Aorta (tissue), 5 donors: ENCODE measurements around the gene METAP1D. TPM values are rescaled to one million over a fixed set of nuclear protein-coding genes. Genes with fewer than 3 reads are reported as not detected.
"Not testable (repeated sequence)": the region's sequence is repeated elsewhere in the genome, so short reads cannot be mapped to it uniquely, and the experiment has no call there.

Experiments
- ATAC-seq: fragments of 200-7000 bp; cut with Tn5 transposase; one replicate; pipeline ENCODE4 v1.9.1; 2022; ENCODE audit warnings: moderate library complexity; ENCODE audit not compliant: low FRiP score
- DNase-seq, 2 donors: peaks; one replicate each; pipeline ENCODE4 v3.0.0-alpha.2; 2020
- H3K27ac ChIP-seq, 2 donors: one replicate each; pipeline ENCODE4 v1.5.1; 2013; ENCODE audit warnings: low read length in 2 of 2, mild to moderate bottlenecking in 2 of 2, moderate library complexity in 2 of 2, control low read depth in 1 of 2, inconsistent platforms in 1 of 2, low read depth in 1 of 2
- H3K27me3 ChIP-seq, 2 donors: one replicate each; pipeline ENCODE4 v1.6.1; 2013; ENCODE audit warnings: control low read depth in 1 of 2, low read length in 1 of 2, mild to moderate bottlenecking in 1 of 2, moderate library complexity in 1 of 2; ENCODE audit not compliant: insufficient read depth in 2 of 2, control insufficient read depth in 1 of 2
- H3K36me3 ChIP-seq, 2 donors: one replicate each; pipeline ENCODE4 v1.6.1; 2013; ENCODE audit warnings: control low read depth in 1 of 2, low read length in 1 of 2, mild to moderate bottlenecking in 1 of 2; ENCODE audit not compliant: insufficient read depth in 2 of 2, control insufficient read depth in 1 of 2
- H3K4me1 ChIP-seq, 2 donors: one replicate each; pipeline ENCODE4 v1.6.1; 2013; ENCODE audit warnings: low read length in 2 of 2, control low read depth in 1 of 2, mild to moderate bottlenecking in 1 of 2, moderate library complexity in 1 of 2; ENCODE audit not compliant: insufficient read depth in 2 of 2, control insufficient read depth in 1 of 2
- H3K4me3 ChIP-seq, 2 donors: one replicate each; pipeline ENCODE4 v1.5.1; 2013; ENCODE audit warnings: low read length in 2 of 2, control low read depth in 1 of 2, mild to moderate bottlenecking in 1 of 2
- H3K9me3 ChIP-seq: one replicate; pipeline ENCODE4 v1.6.1; 2013; ENCODE audit warnings: mild to moderate bottlenecking, low read length; ENCODE audit not compliant: control insufficient read depth
- WGBS, 2 donors: extraction: QIAGEN DNeasy Blood & Tissue Kit; methylation state at CpG; one replicate each; pipeline ENCODE4 v1.1.7; 2013; 5-methylcytosine and 5-hydroxymethylcytosine counted together
- intact Hi-C, 2 donors: fragments of 100-400 bp; cut with DNase I; formaldehyde crosslinking; loops; one replicate each; pipeline versions ENCODE4 v1.14.2 to v1.15.0; 2022
- polyA plus RNA-seq, 2 donors: library from polyadenylated mRNA; stranded (reverse); fragments of 200-250 nt; gene quantifications; one replicate each; pipeline ENCODE4 v1.2.3, GENCODE V29; 2013
- total RNA-seq, 2 donors: library from RNA; stranded (reverse); fragmentation: NEBNext Ultra II Directional; extraction: Animal tissue kit (Norgen Biotek cat#: 25700); gene quantifications; one replicate each; pipeline ENCODE4 v1.2.1, GENCODE V29; 2021
- donor health status: healthy with polysubstance abuse.
- donor health status: Bipolar disorder and iron deficiency.
- donor health status: DM: no; HTN: no; CAD: no.
- donor health status: DM: no; HTN: no; CAD: no.
- donor health status: DM: yes; HTN: yes; CAD: no.

Gene METAP1D
- total and polyA plus RNA-seq, 4 donors, result 2.9 to 8.0 (median 4.2) TPM

DNA sequence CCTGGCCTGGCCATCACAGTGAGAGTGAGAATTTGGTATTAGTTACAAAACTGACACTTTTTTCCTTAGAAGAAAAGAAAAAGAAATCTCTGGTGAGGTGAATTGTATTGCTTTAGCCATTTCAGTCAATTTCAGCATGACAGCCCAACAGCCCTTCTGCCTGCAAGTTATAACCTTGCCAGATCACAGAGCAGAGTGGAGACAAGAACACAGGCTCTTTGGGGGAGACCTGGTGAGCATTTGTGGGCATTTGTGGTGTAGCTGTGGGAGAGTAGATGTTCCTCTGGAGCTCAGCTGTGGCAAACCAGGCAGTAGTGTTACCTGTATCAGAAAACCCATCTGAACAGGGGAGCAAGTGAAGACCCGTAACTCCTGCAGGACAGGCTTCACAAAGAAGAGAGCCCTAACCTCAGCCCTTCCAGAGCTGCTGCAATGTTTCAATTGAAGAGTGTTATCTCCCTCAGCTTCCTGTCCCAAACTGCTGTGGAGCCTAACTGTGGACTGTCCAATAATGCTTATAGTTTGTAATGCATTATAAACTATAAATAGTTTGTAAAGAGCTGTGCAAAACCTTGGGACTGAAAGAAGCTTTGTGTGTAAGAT lies 62.8 kb downstream of the METAP1D start:
- H3K27me3 ChIP-seq, result no peaks in the 10 kb centered on the region
- no peak for ATAC-seq
- H3K9me3 ChIP-seq, result peaks cover 2% of the 10 kb centered on the region
- H3K4me1 ChIP-seq, result no peaks in the 10 kb centered on the region
- DNase-seq, result no peak
- 92 to 95% methylated on average over 1 of the region's 1 CpG for WGBS, 2 donors
- H3K27ac ChIP-seq, result no peak overlapping the region
- H3K4me3 ChIP-seq, result no peak overlapping the region
- peaks cover 0 to 3% of the 10 kb centered on the region in 2 donors for H3K36me3 ChIP-seq
- intact Hi-C loops, result no loop called here

DNA sequence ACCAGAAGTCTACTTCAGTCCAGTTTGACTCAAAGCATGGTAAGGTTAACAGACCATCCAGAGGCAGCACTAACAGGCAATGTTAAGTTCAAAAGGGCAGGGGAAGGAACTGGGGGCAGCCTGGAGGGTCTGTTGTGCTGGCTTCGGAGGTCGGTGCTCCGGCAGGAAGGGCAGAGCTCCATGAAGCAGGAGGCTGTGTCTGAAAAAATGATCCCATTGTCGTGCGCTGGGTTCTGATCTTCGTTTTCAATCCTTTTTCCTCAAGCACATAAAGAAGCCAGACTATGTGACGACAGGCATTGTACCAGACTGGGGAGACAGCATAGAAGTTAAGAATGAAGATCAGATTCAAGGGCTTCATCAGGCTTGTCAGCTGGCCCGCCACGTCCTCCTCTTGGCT lies 63.7 kb downstream of the METAP1D start:
- ATAC-seq (no peak), DNase-seq (no peak)
- Histone ChIP-seq H3K9me3 (peaks cover 2% of the 10 kb centered on the region), H3K4me1 (no peaks in the 10 kb centered on the region), H3K36me3 (peaks cover 0 to 3% of the 10 kb centered on the region in 2 donors), H3K4me3 (no peak overlapping the region), H3K27me3 (no peaks in the 10 kb centered on the region), H3K27ac (no peak overlapping the region)
- intact Hi-C loops, result no loop called here
- 90 to 91% methylated on average over 9 of the region's 9 CpGs for WGBS, 2 donors

DNA sequence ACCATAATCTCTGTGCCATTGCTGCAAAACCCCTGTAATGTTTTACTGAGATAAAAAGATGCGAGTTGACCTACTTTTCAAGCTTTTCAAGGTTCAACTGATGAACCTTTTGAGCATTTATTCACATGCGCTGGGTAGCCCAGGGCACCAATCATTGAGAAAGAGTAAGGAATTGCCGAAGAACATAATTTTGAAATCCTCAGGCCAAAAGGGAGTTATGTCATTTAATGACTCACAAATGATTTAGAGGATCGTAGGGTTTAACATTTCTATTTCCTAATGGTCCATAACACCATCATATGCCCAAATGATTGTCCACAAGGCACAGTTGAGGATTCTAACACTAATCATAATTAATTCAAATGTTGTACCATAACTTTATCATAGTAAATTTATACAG lies 65.4 kb downstream of the METAP1D start:
- Histone ChIP-seq H3K4me3 (no peak overlapping the region), H3K36me3 (peaks cover 0 to 3% of the 10 kb centered on the region in 2 donors), H3K27me3 (no peaks in the 10 kb centered on the region), H3K27ac (no peak overlapping the region), H3K9me3 (peaks cover 2% of the 10 kb centered on the region), H3K4me1 (no peaks in the 10 kb centered on the region)
- intact Hi-C loops, result no loop called here
- DNase-seq (no peak), ATAC-seq (no peak)
- WGBS, 2 donors, result 95 to 96% methylated on average over 4 of the region's 4 CpGs

DNA sequence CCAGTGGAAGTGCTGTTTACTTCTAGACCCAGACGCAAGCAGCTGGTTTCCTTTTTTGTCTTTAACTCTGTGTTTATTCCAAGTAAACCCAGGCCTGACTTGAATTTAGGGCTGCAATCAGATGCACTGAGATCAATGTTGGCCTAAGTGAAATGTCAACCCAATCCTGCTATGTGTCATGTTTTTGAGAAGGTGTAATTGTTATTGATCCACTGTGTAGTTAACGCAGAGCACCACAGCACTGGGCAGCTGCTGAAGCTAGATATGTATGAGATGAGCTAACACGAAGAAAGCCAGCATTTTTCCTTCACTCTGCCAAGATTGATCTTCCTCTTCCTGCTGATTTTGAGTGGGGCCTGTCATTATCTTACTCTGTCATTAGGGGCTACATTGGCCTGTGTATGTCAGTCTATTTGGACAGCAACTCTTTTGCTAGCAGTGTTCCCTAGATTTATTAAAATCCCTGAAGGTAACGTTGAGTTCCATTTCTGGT lies 66.7 kb downstream of the METAP1D start:
- Histone ChIP-seq H3K4me3 (no peak overlapping the region), H3K9me3 (peaks cover 2% of the 10 kb centered on the region), H3K27me3 (no peaks in the 10 kb centered on the region), H3K4me1 (no peaks in the 10 kb centered on the region), H3K36me3 (peaks cover 0 to 3% of the 10 kb centered on the region in 2 donors), H3K27ac (no peak overlapping the region)
- 80 to 84% methylated on average over 4 of the region's 4 CpGs for WGBS, 2 donors
- ATAC-seq (no peak), DNase-seq (no peak)
- intact Hi-C loops, result no loop called here

DNA sequence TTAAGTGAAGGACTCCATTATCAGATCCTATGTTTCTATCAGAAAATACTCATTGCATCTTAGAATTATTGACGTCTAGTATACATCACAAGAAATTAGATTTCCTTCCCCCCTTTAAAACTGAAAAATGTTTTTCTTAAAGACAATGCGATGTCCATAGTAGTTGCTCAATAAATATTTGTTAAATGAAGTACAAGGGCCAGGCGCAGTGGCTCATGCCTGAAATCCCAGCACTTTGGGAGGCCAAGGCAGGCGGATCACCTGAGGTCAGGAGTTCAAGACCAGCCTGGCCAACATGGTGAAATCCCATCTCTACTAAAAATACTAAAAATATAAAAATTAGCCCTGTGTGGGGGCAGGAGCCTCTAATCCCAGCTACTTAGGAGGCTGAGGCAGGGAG lies 68.2 kb downstream of the METAP1D start:
- intact Hi-C loops, ATAC-seq, H3K4me1 ChIP-seq, H3K9me3 ChIP-seq, DNase-seq, H3K4me3 ChIP-seq, H3K27me3 ChIP-seq, H3K27ac ChIP-seq, H3K36me3 ChIP-seq: not testable (repeated sequence)
- WGBS, 2 donors, result 97 to 98% methylated on average over 4 of the region's 4 CpGs

DNA sequence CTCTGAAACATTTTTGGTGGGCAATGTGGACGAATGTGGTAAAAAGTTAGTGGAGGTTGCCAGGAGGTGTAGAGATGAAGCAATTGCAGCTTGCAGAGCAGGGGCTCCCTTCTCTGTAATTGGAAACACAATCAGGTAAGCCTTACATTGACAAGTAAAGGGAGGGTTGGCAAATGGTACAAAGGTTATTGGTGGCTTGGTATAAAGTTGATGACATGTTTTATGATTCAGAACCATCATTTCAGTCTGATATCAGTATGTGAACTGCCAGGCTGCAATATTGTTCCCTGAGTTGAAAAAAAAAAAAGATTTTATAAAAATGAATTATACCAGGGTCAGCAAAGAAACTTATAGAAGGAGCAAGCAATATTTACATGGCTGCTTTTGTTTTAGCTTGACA lies 71.2 kb downstream of the METAP1D start:
- ATAC-seq (no peak), DNase-seq (no peak)
- H3K27me3 ChIP-seq, result no peaks in the 10 kb centered on the region
- no peak overlapping the region for H3K4me3 ChIP-seq
- intact Hi-C loops, result no loop called here
- no peaks in the 10 kb centered on the region for H3K9me3 ChIP-seq
- no peak overlapping the region for H3K27ac ChIP-seq
- 89 to 91% methylated on average over 1 of the region's 1 CpG for WGBS, 2 donors
- H3K4me1 ChIP-seq, result no peaks in the 10 kb centered on the region
- H3K36me3 ChIP-seq, result peaks cover 0 to 1% of the 10 kb centered on the region in 2 donors

DNA sequence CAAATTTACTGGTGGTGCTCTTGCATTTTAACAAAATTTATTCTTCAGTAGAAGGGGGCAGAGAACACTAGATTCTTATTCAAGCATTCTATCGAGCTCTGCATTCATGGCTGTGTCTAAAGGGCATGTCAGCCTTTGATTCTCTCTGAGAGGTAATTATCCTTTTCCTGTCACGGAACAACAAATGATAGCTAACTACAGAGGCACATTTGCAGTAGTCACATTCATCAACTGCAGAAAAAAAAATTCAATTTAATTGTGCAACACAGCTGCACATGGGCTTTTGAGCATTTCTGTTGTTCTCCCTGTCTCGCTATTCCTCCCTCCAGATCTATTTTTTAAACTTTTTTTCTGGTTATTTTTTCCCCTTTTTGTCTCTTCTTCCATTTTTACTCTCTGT lies 72.5 kb downstream of the METAP1D start:
- WGBS, 2 donors, result 95 to 97% methylated on average over 3 of the region's 3 CpGs
- no peaks in the 10 kb centered on the region for H3K9me3 ChIP-seq

DNA sequence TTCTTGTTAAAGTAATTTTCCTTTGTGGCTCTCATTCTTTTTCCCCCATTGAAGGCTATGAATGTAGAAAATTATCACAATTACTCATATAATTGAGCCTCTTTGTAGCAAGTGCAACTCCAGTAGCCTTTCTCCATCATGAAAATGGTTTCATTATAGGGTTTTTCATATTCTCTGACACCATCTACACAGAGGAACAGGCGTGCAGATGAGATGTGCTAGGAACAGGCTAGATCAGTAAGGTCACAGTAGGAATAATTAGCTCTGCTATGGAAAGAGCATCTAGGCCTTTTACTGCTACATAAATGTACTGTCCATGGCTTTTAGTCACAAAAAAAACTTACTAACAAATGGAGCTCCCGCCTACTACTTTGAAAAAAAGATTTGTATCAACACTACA lies 73.0 kb downstream of the METAP1D start:
- Histone ChIP-seq H3K4me3 (no peak overlapping the region), H3K27ac (no peak overlapping the region), H3K27me3 (no peaks in the 10 kb centered on the region), H3K36me3 (no peaks in the 10 kb centered on the region), H3K9me3 (no peaks in the 10 kb centered on the region), H3K4me1 (no peaks in the 10 kb centered on the region)
- DNase-seq (no peak), ATAC-seq (no peak)
- intact Hi-C loops, result no loop called here
- 97 to 100% methylated on average over 2 of the region's 2 CpGs for WGBS, 2 donors

More for the DNA sequence above, 72.5 kb downstream of the METAP1D start:
- Histone ChIP-seq H3K4me3 (no peak overlapping the region), H3K4me1 (no peaks in the 10 kb centered on the region), H3K27me3 (no peaks in the 10 kb centered on the region), H3K27ac (no peak overlapping the region), H3K36me3 (no peaks in the 10 kb centered on the region)
- intact Hi-C loops, result no loop called here
- DNase-seq (no peak), ATAC-seq (no peak)

DNA sequence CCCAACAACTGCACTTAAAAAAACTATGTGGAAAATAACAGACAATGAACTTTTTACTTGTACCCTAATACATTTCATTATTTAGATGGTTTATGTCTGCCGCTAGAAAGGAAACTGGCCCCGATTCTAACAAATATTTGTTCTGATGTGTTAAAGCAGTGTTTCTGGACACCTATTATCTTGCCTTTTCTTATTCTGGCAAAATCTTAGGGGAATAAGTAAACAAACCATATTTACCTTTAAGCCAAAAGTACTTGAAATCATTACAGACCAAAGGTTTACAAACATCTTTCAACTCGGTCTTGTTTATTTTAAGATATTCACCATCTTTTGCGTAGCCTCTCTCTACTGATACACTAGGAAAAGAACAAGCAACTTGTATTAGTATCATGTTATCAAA lies 73.8 kb downstream of the METAP1D start:
- ATAC-seq (no peak), DNase-seq (no peak)
- no peaks in the 10 kb centered on the region for H3K4me1 ChIP-seq
- H3K4me3 ChIP-seq, result no peak overlapping the region
- intact Hi-C loops, result no loop called here
- no peaks in the 10 kb centered on the region for H3K9me3 ChIP-seq
- WGBS, 2 donors, result 97% methylated on average over 4 of the region's 4 CpGs
- no peak overlapping the region for H3K27ac ChIP-seq
- H3K36me3 ChIP-seq, result no peaks in the 10 kb centered on the region
- H3K27me3 ChIP-seq, result no peaks in the 10 kb centered on the region
